Measurements from ENCODE around the gene ZNF662.

The ZNF662 gene

DNA sequence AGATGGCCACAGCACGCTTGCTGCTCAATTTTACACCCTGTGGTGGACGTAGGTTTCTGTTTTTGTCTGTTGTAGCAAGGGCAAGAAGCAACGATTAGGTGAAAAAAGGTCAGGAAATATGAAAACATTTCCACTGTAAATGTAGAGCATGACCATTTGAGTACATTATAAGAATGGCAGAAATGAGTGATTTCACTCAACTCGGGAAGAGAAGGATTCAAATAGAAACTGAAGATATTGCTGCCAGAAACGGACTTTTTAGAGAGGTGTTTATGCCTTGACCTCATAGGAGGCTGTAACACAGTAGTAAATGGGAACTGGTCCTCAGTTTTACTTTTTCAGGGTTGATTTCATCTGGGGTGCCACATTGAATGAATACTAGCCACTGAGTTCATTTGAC, 40.1 kb downstream of the ZNF662 start:
- DNase-seq (ENCODE audit: insufficient read length) (no peak), FAIRE-seq (no peak)
- TF ChIP-seq TAF1 (IDR thresholded peaks at IDR 0.05; ENCODE audit: borderline replicate concordance, low read depth, low read length) = no peak

DNA sequence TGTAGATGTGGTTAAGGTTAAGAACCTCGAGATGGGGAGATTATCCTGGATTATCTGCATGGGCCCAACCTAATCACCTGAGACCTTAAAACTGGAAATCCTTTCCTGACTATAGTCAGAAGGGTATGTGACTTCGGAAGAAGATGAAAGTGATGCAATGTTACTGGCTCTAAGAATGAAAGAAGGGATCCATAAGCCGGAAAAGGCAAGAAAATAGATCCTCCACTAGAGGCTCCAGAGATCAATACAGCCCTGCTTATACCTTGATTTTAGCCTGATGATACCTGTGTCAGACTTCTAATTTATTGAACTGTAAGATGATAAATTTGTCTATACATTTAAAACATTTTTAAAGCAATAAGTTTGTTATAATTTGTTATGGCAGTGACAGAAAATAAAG, 51.6 kb downstream of the ZNF662 start:
- no peak for DNase-seq (ENCODE audit: insufficient read length)
- TF ChIP-seq POLR2AphosphoS5 (IDR thresholded peaks at IDR 0.05; ENCODE audit: low read depth, low read length) = no peak
- TF ChIP-seq TAF1 (IDR thresholded peaks at IDR 0.05; ENCODE audit: borderline replicate concordance, low read depth, low read length) = no peak
- no peak for TF ChIP-seq POLR2A (IDR thresholded peaks at IDR 0.05; ENCODE audit: low read depth, low read length)
- FAIRE-seq = no peak

DNA sequence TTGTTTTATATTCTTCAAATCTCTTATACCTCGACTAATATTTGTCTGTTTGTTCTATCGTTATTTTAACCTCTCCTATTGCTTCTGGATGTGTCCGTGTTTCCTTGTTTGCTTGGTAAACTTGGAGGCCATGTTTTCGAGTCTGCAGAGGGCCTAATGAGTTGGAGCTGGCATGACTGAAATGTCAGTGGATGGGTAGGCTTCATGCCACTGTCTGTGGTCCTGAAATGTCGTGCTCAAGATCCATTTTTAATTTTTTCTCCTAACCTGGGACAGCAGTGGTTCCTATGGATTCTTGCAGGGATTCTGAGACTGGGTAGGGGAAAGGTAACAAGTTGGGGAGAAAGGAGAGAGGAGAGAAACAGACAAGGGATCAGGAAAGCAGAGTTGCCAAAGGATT, 54.3 kb downstream of the ZNF662 start:
- TF ChIP-seq TAF1 (IDR thresholded peaks at IDR 0.05; ENCODE audit: borderline replicate concordance, low read depth, low read length) (no peak), POLR2AphosphoS5 (IDR thresholded peaks at IDR 0.05; ENCODE audit: low read depth, low read length) (no peak), POLR2A (IDR thresholded peaks at IDR 0.05; ENCODE audit: low read depth, low read length) (no peak)
- no peak for FAIRE-seq
- no peak for DNase-seq (ENCODE audit: insufficient read length)

DNA sequence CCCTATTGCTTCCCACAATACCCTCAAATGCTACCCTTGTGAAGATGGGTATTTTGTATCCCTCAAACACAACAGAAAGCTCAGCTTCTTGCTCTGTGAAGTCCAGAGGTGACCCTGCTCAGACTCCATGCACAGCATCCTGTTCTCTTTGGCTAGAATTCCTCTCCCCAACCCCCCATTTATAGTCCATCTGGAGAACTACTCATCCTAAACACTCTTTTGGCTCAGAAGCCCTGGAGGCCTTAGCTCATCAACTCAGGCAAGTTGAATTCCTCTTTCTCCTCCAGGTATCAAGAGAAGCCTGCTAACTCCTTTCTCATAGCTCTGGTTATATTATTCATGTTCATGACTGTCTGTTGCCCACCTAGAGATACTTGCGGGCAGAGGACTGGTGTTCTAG, 54.8 kb downstream of the ZNF662 start:
- TF ChIP-seq TAF1 (IDR thresholded peaks at IDR 0.05; ENCODE audit: borderline replicate concordance, low read depth, low read length) = no peak
- TF ChIP-seq POLR2AphosphoS5 (IDR thresholded peaks at IDR 0.05; ENCODE audit: low read depth, low read length) = no peak
- no peak for TF ChIP-seq POLR2A (IDR thresholded peaks at IDR 0.05; ENCODE audit: low read depth, low read length)
- no peak for DNase-seq (ENCODE audit: insufficient read length)
- FAIRE-seq = no peak

DNA sequence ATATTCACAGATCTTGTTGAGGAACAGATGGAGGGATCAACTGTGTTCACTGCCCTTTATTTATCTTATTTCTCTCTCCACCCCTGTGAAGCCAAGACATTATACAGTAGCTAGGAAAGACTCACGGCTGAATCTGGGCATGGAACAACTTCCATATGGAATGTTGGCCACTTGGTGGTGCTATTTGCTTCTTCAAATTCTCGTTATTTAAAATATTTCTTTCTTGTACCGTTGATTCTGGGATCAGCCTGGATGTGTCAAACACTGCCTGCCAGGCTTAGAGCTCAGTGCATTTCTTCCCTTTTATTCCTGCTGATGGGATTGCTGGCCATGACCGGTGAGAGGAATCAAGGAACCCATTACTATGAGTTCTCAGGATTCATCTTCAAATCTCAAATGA, 55.7 kb downstream of the ZNF662 start:
- DNase-seq (ENCODE audit: insufficient read length) (no peak), FAIRE-seq (no peak)
- no peak for TF ChIP-seq POLR2A (IDR thresholded peaks at IDR 0.05; ENCODE audit: low read depth, low read length)
- no peak for TF ChIP-seq POLR2AphosphoS5 (IDR thresholded peaks at IDR 0.05; ENCODE audit: low read depth, low read length)
- TF ChIP-seq TAF1 (IDR thresholded peaks at IDR 0.05; ENCODE audit: borderline replicate concordance, low read depth, low read length) = no peak

DNA sequence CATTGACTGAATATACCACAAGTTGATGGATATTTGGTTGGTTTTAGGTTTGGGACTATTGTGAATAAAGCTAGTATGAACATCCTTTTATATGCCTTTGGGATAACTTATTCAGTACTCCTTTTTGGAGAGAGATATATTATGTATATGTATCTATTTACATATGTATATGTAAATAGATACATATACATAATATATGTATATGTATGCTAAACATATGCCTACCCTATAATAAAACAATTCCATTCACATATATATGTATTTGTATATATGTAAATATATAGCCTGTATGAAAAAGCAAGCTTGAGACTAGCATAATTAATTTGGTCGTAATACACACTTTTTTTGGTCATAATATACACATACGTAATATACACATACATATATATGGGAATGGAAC, 57.3 kb downstream of the ZNF662 start:
- DNase-seq (ENCODE audit: insufficient read length) (no peak), FAIRE-seq (no peak)
- TF ChIP-seq POLR2A (IDR thresholded peaks at IDR 0.05; ENCODE audit: low read depth, low read length) (no peak), POLR2AphosphoS5 (IDR thresholded peaks at IDR 0.05; ENCODE audit: low read depth, low read length) (no peak), TAF1 (IDR thresholded peaks at IDR 0.05; ENCODE audit: borderline replicate concordance, low read depth, low read length) (no peak)

DNA sequence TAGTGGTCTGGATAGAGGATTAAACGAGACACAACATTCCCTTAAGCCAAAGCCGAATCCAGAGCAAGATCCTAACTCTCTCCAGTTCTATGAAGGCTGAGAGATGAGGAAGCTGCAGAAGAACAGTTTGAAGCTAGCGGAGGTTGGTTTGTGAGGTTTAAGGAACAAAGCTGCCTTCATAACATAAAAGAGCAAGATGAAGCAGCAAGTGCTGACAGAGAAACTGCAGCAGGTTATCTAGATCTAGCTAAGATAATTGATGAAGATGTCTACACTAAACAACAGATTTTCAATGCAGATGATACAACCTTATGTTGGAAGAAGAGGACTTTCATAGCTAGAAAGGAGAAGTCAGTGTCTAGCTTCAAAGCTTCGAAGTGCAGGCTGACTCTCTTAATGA, 58.3 kb downstream of the ZNF662 start:
- FAIRE-seq = no peak

More for the DNA sequence above, 58.3 kb downstream of the ZNF662 start:
- TF ChIP-seq TAF1 (IDR thresholded peaks at IDR 0.05; ENCODE audit: borderline replicate concordance, low read depth, low read length) (no peak), POLR2A (IDR thresholded peaks at IDR 0.05; ENCODE audit: low read depth, low read length) (no peak), POLR2AphosphoS5 (IDR thresholded peaks at IDR 0.05; ENCODE audit: low read depth, low read length) (no peak)
- no peak for DNase-seq (ENCODE audit: insufficient read length)
